PC-3 (cell line): ENCODE results near the gene FOXO6.

Experiments
- CTCF ChIP-seq: fragments of 300-600 bp; sonication (generic); conservative IDR thresholded peaks from 2 replicates; pipeline ENCODE4 v1.5.1; 2017; ENCODE audit warnings: antibody characterized with exemption, low read depth, mild to moderate bottlenecking, low read length
- EZH2 ChIP-seq: fragments of 300-600 bp; sonication (generic); IDR thresholded peaks from one replicate; pipeline ENCODE4 v1.6.1; 2017; ENCODE audit warnings: antibody characterized with exemption, mild to moderate bottlenecking, low read length; ENCODE audit not compliant: unreplicated experiment
- EZH2phosphoT487 ChIP-seq: fragments of 300-600 bp; sonication (generic); IDR thresholded peaks from 2 replicates; pipeline ENCODE4 v1.6.1; 2018; ENCODE audit warnings: mild to moderate bottlenecking, antibody characterized with exemption, low read length, borderline replicate concordance

DNA sequence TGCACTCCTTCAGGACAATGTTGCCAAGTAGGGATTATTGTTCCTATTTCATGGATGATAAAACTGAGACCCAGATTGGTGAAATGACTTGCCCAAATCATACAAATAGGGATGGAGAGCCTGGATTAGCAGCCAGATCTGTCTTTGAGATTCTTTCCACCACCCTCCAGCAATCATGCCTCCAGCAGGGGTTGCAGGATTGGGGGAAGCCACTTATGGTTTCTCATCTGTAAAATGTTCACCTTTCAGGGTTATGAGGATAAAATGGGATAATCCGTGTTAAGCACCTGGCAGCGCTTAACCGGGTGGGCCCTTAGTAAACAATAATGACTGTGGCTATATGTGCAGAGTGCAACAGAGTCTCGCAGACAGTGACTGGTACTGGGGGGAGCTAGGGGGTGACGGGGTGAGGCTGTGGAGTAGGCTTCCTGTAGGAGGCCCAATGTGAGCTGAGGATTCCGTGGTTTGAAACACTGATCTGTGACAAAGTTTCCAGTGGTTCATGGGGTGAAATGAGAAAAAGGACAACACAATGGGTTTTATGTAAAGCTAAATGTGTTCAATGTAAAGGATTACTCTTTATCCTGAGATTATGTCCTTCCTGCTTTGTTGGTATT, 33.7 kb upstream of the FOXO6 start:
- TF ChIP-seq CTCF = no peak
- TF ChIP-seq EZH2phosphoT487 = no peak
- TF ChIP-seq EZH2 = no peak
